IMR-90 (cell line): ENCODE measurements around the gene NRCAM. TPM values are rescaled to one million over a fixed set of nuclear protein-coding genes. Genes with fewer than 3 reads are reported as not detected.

Experiments used
- ATAC-seq: fragments of 200-7000 bp; cut with Tn5 transposase; 2 replicates; pipeline ENCODE4 v1.9.1; 2020; ENCODE audit warnings: low read depth, mild to moderate bottlenecking, moderate library complexity
- BruUV-seq: library from RNA; stranded (reverse); fragments of 400-500 nt; replicated peaks from 2 replicates; lab custom pipeline; 2021; lab: Mats Ljungman, UMichigan
- CTCF ChIA-PET: fragments of 300-600 bp; formaldehyde crosslinking; extraction: SDS; loops from one replicate; lab custom pipeline; 2021; ENCODE audit warnings: antibody characterized with exemption; lab: Yijun Ruan, JAX
- POLR2A ChIA-PET: fragments of 300-600 bp; sonication (Branson Sonifier 250); formaldehyde crosslinking; loops from one replicate; lab custom pipeline; 2022; ENCODE audit warnings: antibody characterized with exemption; ENCODE audit not compliant: unreplicated experiment; lab: Charles Lee
- DNase-seq: peaks from one replicate; pipeline ENCODE4 v3.0.0; 2013
- H2AFZ ChIP-seq: replicated peaks from 2 replicates; pipeline ENCODE3; 2013; ENCODE audit warnings: low read length, mild to moderate bottlenecking; ENCODE audit not compliant: poor library complexity
- H2AK5ac ChIP-seq: 2 replicates; pipeline ENCODE4 v1.6.1; 2013; ENCODE audit warnings: low read depth, low read length, inconsistent platforms
- H2AK9ac ChIP-seq: replicated peaks from 2 replicates; pipeline ENCODE3; 2013; ENCODE audit warnings: mild to moderate bottlenecking, low read depth, low read length, moderate library complexity; ENCODE audit not compliant: poor library complexity
- H2BK120ac ChIP-seq: 2 replicates; pipeline ENCODE4 v1.6.1; 2013; ENCODE audit warnings: low read depth, low read length, inconsistent platforms
- H2BK15ac ChIP-seq: 3 replicates; pipeline ENCODE4 v1.6.1; 2013; ENCODE audit warnings: low read depth, low read length, inconsistent platforms
- H2BK20ac ChIP-seq: 2 replicates; pipeline ENCODE4 v1.6.1; 2013; ENCODE audit warnings: low read depth, mild to moderate bottlenecking, inconsistent platforms, low read length, moderate library complexity
- H2BK5ac ChIP-seq: 2 replicates; pipeline ENCODE4 v1.6.1; 2013; ENCODE audit warnings: mild to moderate bottlenecking, low read depth, low read length, inconsistent platforms; ENCODE audit not compliant: poor library complexity, severe bottlenecking
- H3K14ac ChIP-seq: replicated peaks from 2 replicates; pipeline ENCODE4 v1.6.1; 2013; ENCODE audit warnings: low read depth, low read length, inconsistent platforms
- H3K18ac ChIP-seq: 2 replicates; pipeline ENCODE4 v1.6.1; 2013; ENCODE audit warnings: low read depth, low read length, control low read depth
- H3K23ac ChIP-seq: 2 replicates; pipeline ENCODE4 v1.6.1; 2013; ENCODE audit warnings: low read depth, low read length, inconsistent platforms
- H3K27ac ChIP-seq: 2 replicates; pipeline ENCODE4 v1.5.1; 2013; ENCODE audit warnings: mild to moderate bottlenecking, control low read depth, low read length; ENCODE audit not compliant: insufficient read depth
- H3K27me3 ChIP-seq: 2 replicates; pipeline ENCODE4 v1.6.1; 2013; ENCODE audit warnings: low read length; ENCODE audit not compliant: control insufficient read depth, insufficient read depth
- H3K36me3 ChIP-seq: 2 replicates; pipeline ENCODE4 v1.6.1; 2013; ENCODE audit warnings: low read length, mixed read lengths; ENCODE audit not compliant: control insufficient read depth, insufficient read depth
- H3K4ac ChIP-seq: 2 replicates; pipeline ENCODE4 v1.6.1; 2013; ENCODE audit warnings: low read depth, low read length, inconsistent platforms
- H3K4me1 ChIP-seq: 2 replicates; pipeline ENCODE4 v1.6.1; 2013; ENCODE audit warnings: low read length, mixed read lengths; ENCODE audit not compliant: control insufficient read depth, insufficient read depth
- H3K4me2 ChIP-seq: 2 replicates; pipeline ENCODE4 v1.6.1; 2013; ENCODE audit warnings: low read depth, mild to moderate bottlenecking, control low read depth, low read length, moderate library complexity
- H3K4me3 ChIP-seq: 2 replicates; pipeline ENCODE4 v1.5.1; 2013; ENCODE audit warnings: low read depth, mild to moderate bottlenecking, control low read depth, low read length, moderate library complexity; ENCODE audit not compliant: insufficient read depth
- H3K56ac ChIP-seq: 2 replicates; pipeline ENCODE4 v1.6.1; 2013; ENCODE audit warnings: low read length, inconsistent platforms; ENCODE audit not compliant: insufficient read depth; ENCODE audit errors: extremely low read depth
- H3K79me1 ChIP-seq, 2 experiments: 2 replicates each; pipeline ENCODE4 v1.6.1; 2013; ENCODE audit warnings: low read length in 2 of 2, inconsistent platforms in 1 of 2, low read depth in 1 of 2
- H3K9ac ChIP-seq: 2 replicates; pipeline ENCODE4 v1.6.1; 2013; ENCODE audit warnings: low read depth, low read length, control low read depth
- H3K9me1 ChIP-seq: 2 replicates; pipeline ENCODE4 v1.6.1; 2013; ENCODE audit warnings: low read length, inconsistent platforms; ENCODE audit not compliant: insufficient read depth
- H3K9me3 ChIP-seq: 2 replicates; pipeline ENCODE4 v1.6.1; 2013; ENCODE audit warnings: low read length; ENCODE audit not compliant: control insufficient read depth, insufficient read depth
- H4K20me1 ChIP-seq: 2 replicates; pipeline ENCODE4 v1.6.1; 2013; ENCODE audit warnings: low read length, inconsistent platforms; ENCODE audit not compliant: insufficient read depth
- H4K5ac ChIP-seq: 2 replicates; pipeline ENCODE4 v1.6.1; 2013; ENCODE audit warnings: mild to moderate bottlenecking, low read depth, low read length, control low read depth
- H4K8ac ChIP-seq, 2 experiments: 2 replicates each; pipeline ENCODE4 v1.6.1; 2013; ENCODE audit warnings: low read depth in 2 of 2, low read length in 2 of 2, control low read depth in 1 of 2, inconsistent platforms in 1 of 2
- H4K91ac ChIP-seq: 2 replicates; pipeline ENCODE4 v1.6.1; 2013; ENCODE audit warnings: low read depth, low read length, inconsistent platforms; ENCODE audit not compliant: insufficient read depth
- BHLHE40 ChIP-seq: fragments of 150-350 bp; IDR thresholded peaks from 2 replicates; pipeline ENCODE4 v1.6.1; 2016; ENCODE audit warnings: mild to moderate bottlenecking, low read depth, low read length
- CEBPB ChIP-seq: IDR thresholded peaks from 2 replicates; pipeline ENCODE4 v1.6.1; 2012; ENCODE audit warnings: low read depth, low read length, improper control_type of control experiment
- CHD1 ChIP-seq: IDR thresholded peaks from 2 replicates; pipeline ENCODE4 v1.6.1; 2012; ENCODE audit warnings: low read depth, low read length, improper control_type of control experiment
- FOS ChIP-seq: fragments of 150-350 bp; IDR thresholded peaks from 2 replicates; pipeline ENCODE4 v1.6.1; 2016; ENCODE audit warnings: low read depth, low read length
- MAFK ChIP-seq: IDR thresholded peaks from 2 replicates; pipeline ENCODE4 v1.6.1; 2012; ENCODE audit warnings: low read depth, low read length, improper control_type of control experiment
- MXI1 ChIP-seq: IDR thresholded peaks from 2 replicates; pipeline ENCODE4 v1.6.1; 2012; ENCODE audit warnings: low read depth, mild to moderate bottlenecking, low read length, moderate library complexity, borderline replicate concordance
- NFE2L2 ChIP-seq: fragments of 150-350 bp; IDR thresholded peaks from 2 replicates; pipeline ENCODE4 v1.6.1; 2016; ENCODE audit warnings: low read depth, mild to moderate bottlenecking, low read length
- POLR2A ChIP-seq: IDR thresholded peaks from 2 replicates; pipeline ENCODE4 v1.6.1; 2012; ENCODE audit warnings: mild to moderate bottlenecking, low read depth, low read length
- RAD21 ChIP-seq: IDR thresholded peaks from 2 replicates; pipeline ENCODE4 v1.6.1; 2012; ENCODE audit warnings: low read length, improper control_type of control experiment
- RCOR1 ChIP-seq: IDR thresholded peaks from 2 replicates; pipeline ENCODE4 v1.6.1; 2012; ENCODE audit warnings: mild to moderate bottlenecking, low read length, improper control_type of control experiment; ENCODE audit not compliant: insufficient replicate concordance
- RFX5 ChIP-seq: IDR thresholded peaks from 2 replicates; pipeline ENCODE4 v1.8.0; 2012; ENCODE audit warnings: low read depth, mild to moderate bottlenecking, low read length, moderate library complexity
- SMC3 ChIP-seq: fragments of 150-350 bp; IDR thresholded peaks from 2 replicates; pipeline ENCODE4 v1.6.1; 2016; ENCODE audit warnings: low read depth, mild to moderate bottlenecking, antibody characterized with exemption, low read length, moderate library complexity
- WGBS, 2 experiments: methylation state at CpG; one replicate each; pipeline versions ENCODE4 v1.1.5 to v1.1.7; 2013; ENCODE audit warnings: missing lambda C conversion rate in 2 of 2; ENCODE audit not compliant: insufficient read length in 1 of 2; ENCODE audit errors: extremely low coverage in 2 of 2; 5-methylcytosine and 5-hydroxymethylcytosine counted together
- dilution Hi-C: fragments of 300-500 bp; cut with HindIII; formaldehyde crosslinking; loops from one replicate; pipeline ENCODE4 v1.14.3; 2018; ENCODE audit warnings: low sequenced_read_pairs; ENCODE audit not compliant: unreplicated experiment
- in situ Hi-C: fragments of 300-500 bp; cut with MboI; formaldehyde crosslinking; loops from 3 replicates; pipeline ENCODE4 v1.14.3; 2019; ENCODE audit warnings: low sequenced_read_pairs, inconsistent platforms, mixed read lengths
- intact Hi-C: fragments of 100-400 bp; cut with micrococcal nuclease; formaldehyde crosslinking; loops from 2 replicates; pipeline ENCODE4 v1.10.0; 2022
- polyA plus RNA-seq, 3 experiments: library from polyadenylated mRNA; depleted of rRNA; stranded (reverse); fragments of >200 nt; gene quantifications; 2 replicates each; pipeline ENCODE4 v1.2.3, GENCODE V29; 2012; ENCODE audit warnings: low replicate concordance in 1 of 3
- total RNA-seq: library from RNA; depleted of rRNA; stranded (reverse); fragments of >200 nt; gene quantifications from 2 replicates; pipeline ENCODE4 v1.2.3, GENCODE V29; 2012
- TF ChIP-seq, protein P1 (sequence below): conservative IDR thresholded peaks from 2 replicates; pipeline ENCODE4 v1.5.1; 2012; ENCODE audit warnings: mild to moderate bottlenecking, low read depth, low read length, improper control_type of control experiment
- TF ChIP-seq, protein P2 (sequence below): fragments of 150-350 bp; IDR thresholded peaks from 2 replicates; pipeline ENCODE4 v1.6.1; 2017; ENCODE audit warnings: mild to moderate bottlenecking, antibody characterized with exemption, low read length, low read depth
- TF ChIP-seq, protein P3 (sequence below): fragments of 150-350 bp; IDR thresholded peaks from 2 replicates; pipeline ENCODE4 v1.6.1; 2016; ENCODE audit warnings: low read depth, mild to moderate bottlenecking, low read length, moderate library complexity, borderline replicate concordance

NRCAM gene
- total and polyA plus RNA-seq, 2 of the 4 experiments (the other 2 are of a cell fraction): 0.46 to 1.1 TPM

DNA sequence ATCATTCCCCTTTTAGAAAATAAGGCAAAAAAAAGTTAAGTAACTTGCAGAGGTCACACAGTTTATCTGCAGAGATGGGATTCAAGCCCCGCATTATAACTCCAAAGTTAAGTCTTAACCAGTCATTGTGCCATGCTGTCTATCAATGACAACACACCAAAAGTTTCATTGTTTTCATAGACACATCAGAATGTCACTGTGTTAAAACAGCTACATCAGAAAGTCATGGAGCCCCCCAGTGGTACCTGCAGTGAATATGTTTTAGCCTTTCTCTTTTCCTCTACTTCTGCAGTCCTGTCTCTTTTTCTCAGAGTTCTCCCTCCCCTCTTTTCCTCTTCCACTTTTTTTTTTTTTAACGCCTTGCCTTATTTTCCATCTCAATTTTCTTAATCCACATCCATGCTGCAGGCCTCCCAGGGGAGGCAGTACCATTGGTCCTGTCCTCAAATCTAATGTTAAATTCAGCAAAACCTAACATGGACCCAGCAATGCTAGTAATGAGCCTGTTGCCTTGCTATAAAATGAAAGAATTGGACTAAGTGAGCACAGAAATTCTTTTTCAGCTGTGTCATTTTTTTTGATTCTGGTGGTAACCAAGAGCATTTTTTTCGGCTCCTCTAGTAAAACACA, 3.8 kb upstream of the NRCAM start:
- dilution Hi-C loops: no loop called here
- Histone ChIP-seq H3K4me1 (no peaks in the 10 kb centered on the region; the same call in 1 of the 2 replicates), H3K9me1 (no peaks in the 10 kb centered on the region; the same call in 1 of the 2 replicates), H3K14ac (no peak overlapping the region), H3K4ac (no peak overlapping the region), H3K9ac (no peak overlapping the region), H3K27me3 (peaks cover 37% of the 10 kb centered on the region), H2BK15ac (no peak overlapping the region), H2AK5ac (no peak overlapping the region), H3K9me3 (no peaks in the 10 kb centered on the region), H3K27ac (no peak overlapping the region), H4K8ac (no peak overlapping the region), H3K23ac (no peak overlapping the region), H3K4me3 (no peak overlapping the region), H4K91ac (no peak overlapping the region), H3K36me3 (no peaks in the 10 kb centered on the region), H3K79me1 (no peaks in the 10 kb centered on the region), H4K20me1 (no peaks in the 10 kb centered on the region), H3K4me2 (no peak overlapping the region), H2AFZ (no peak overlapping the region), H2AK9ac (no peak overlapping the region), H3K18ac (no peak overlapping the region), H2BK20ac (no peak overlapping the region), H2BK120ac (no peak overlapping the region), H4K5ac (no peak overlapping the region), H2BK5ac (no peak overlapping the region), H3K56ac (no peak overlapping the region)
- in situ Hi-C loops: no loop called here
- no CpG with 5 or more reads among the region's 3 CpGs for WGBS, 2 experiments
- intact Hi-C loops: loop anchor here (1.0 kb wide), 1 partner anchor 279 kb away; no protein-coding TSS in a partner anchor
- no TSS peak for BruUV-seq
- CTCF ChIA-PET: interaction anchor here (0.8 to 1.1 kb wide), 3 partner anchors 12 to 279 kb away, joined by 3 to 4 read pairs (median 4); no protein-coding TSS in a partner anchor
- ATAC-seq (peak; percentile 51; the same call in 1 of the 2 replicates), DNase-seq (no peak)
- POLR2A ChIA-PET: no interaction called here
- TF ChIP-seq, protein P1, sequence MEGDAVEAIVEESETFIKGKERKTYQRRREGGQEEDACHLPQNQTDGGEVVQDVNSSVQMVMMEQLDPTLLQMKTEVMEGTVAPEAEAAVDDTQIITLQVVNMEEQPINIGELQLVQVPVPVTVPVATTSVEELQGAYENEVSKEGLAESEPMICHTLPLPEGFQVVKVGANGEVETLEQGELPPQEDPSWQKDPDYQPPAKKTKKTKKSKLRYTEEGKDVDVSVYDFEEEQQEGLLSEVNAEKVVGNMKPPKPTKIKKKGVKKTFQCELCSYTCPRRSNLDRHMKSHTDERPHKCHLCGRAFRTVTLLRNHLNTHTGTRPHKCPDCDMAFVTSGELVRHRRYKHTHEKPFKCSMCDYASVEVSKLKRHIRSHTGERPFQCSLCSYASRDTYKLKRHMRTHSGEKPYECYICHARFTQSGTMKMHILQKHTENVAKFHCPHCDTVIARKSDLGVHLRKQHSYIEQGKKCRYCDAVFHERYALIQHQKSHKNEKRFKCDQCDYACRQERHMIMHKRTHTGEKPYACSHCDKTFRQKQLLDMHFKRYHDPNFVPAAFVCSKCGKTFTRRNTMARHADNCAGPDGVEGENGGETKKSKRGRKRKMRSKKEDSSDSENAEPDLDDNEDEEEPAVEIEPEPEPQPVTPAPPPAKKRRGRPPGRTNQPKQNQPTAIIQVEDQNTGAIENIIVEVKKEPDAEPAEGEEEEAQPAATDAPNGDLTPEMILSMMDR: peak; percentile 45
- TF ChIP-seq NFE2L2 (no peak), CEBPB (no peak), BHLHE40 (no peak), CHD1 (no peak), FOS (no peak), RAD21 (peak; percentile 33; the same call in 1 of the 2 replicates), MXI1 (no peak), RCOR1 (no peak), MAFK (no peak), SMC3 (peak; percentile 20; the same call in 1 of the 2 replicates), RFX5 (no peak), POLR2A (no peak)
- TF ChIP-seq, protein P2, sequence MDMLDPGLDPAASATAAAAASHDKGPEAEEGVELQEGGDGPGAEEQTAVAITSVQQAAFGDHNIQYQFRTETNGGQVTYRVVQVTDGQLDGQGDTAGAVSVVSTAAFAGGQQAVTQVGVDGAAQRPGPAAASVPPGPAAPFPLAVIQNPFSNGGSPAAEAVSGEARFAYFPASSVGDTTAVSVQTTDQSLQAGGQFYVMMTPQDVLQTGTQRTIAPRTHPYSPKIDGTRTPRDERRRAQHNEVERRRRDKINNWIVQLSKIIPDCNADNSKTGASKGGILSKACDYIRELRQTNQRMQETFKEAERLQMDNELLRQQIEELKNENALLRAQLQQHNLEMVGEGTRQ: no peak
- TF ChIP-seq, protein P3, sequence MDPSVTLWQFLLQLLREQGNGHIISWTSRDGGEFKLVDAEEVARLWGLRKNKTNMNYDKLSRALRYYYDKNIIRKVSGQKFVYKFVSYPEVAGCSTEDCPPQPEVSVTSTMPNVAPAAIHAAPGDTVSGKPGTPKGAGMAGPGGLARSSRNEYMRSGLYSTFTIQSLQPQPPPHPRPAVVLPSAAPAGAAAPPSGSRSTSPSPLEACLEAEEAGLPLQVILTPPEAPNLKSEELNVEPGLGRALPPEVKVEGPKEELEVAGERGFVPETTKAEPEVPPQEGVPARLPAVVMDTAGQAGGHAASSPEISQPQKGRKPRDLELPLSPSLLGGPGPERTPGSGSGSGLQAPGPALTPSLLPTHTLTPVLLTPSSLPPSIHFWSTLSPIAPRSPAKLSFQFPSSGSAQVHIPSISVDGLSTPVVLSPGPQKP: no peak
